ENCODE data around the gene ITGB4. TPM values are rescaled to one million over a fixed set of nuclear protein-coding genes. Genes with fewer than 3 reads are reported as not detected.
A peak's percentile ranks its signal among the peaks of the same experiment; 100 is the strongest.

Gene ITGB4
- total and polyA plus RNA-seq, 2 experiments from 2014 or later: 6.1 to 9.7 TPM

- no peaks in the 10 kb centered on the region for H3K27me3 ChIP-seq (ENCODE audit: insufficient read depth)
- peak within 1 kb of the TSS; percentile 55; the same call in 1 of the 2 replicates for H3K27ac ChIP-seq (ENCODE audit: low read depth)
- 0 out of 2 replicates have a peak, but pooled peaks cover 3% of the 10 kb centered on the region for H4K20me1 ChIP-seq (replicated peaks; ENCODE audit: insufficient read depth)
- TF ChIP-seq ETS1 (IDR thresholded peaks at IDR 0.05): no peak
- TF ChIP-seq EZH2phosphoT487 (IDR thresholded peaks at IDR 0.05; ENCODE audit: unreplicated experiment): no peak
- TF ChIP-seq ZNF462 (CRISPR knock-in tag; IDR thresholded peaks at IDR 0.05): no peak
- TF ChIP-seq NANOG (IDR thresholded peaks at IDR 0.05; ENCODE audit: borderline replicate concordance): no peak
- TF ChIP-seq CREB1 (CRISPR knock-in tag; IDR thresholded peaks at IDR 0.05; ENCODE audit: low read depth): peak; percentile 30; the same call in 1 of the 2 replicates
- TF ChIP-seq REST (IDR thresholded peaks at IDR 0.05; ENCODE audit: unreplicated experiment): no peak
- TF ChIP-seq EZH2 (IDR thresholded peaks at IDR 0.05; ENCODE audit: low read depth, unreplicated experiment): no peak
- no peak for TF ChIP-seq ZNF331 (CRISPR knock-in tag; IDR thresholded peaks at IDR 0.05; ENCODE audit: low read depth)
- no peak for TF ChIP-seq STAT1 (IDR thresholded peaks at IDR 0.05; ENCODE audit: unreplicated experiment)
- TF ChIP-seq CTCF (conservative IDR thresholded peaks at IDR 0.05; ENCODE audit: low read depth in 2 of 2): peak; percentile 60 to 69
- peak; percentile 53; the same call in 1 of the 2 replicates for TF ChIP-seq POLR2AphosphoS5 (IDR thresholded peaks at IDR 0.05; ENCODE audit: low read depth)
- TF ChIP-seq JUNB (IDR thresholded peaks at IDR 0.05; ENCODE audit: unreplicated experiment): no peak
- TF ChIP-seq ZNF114 (CRISPR knock-in tag; IDR thresholded peaks at IDR 0.05): no peak
- ATAC-seq (peak; percentile 82), DNase-seq (ENCODE audit: low spot score) (peak; percentile 79)
- peak within 1 kb of the TSS; percentile 99 for H2AFZ ChIP-seq
- no peaks in the 10 kb centered on the region for H3K9me2 ChIP-seq (ENCODE audit: insufficient read depth)
- no peaks in the 10 kb centered on the region for H3K36me3 ChIP-seq (ENCODE audit: insufficient read depth)
- H3K4me1 Mint-ChIP-seq: peaks cover 5% of the 10 kb centered on the region; the same call in 2 of the 3 replicates
- peaks cover 3% of the 10 kb centered on the region; the same call in 1 of the 2 replicates for H3K4me1 ChIP-seq (ENCODE audit: insufficient read depth)
- peak within 1 kb of the TSS; percentile 76 for H3K4me3 Mint-ChIP-seq
- H3K27ac Mint-ChIP-seq: 0 out of 2 replicates have a peak within 1 kb of the TSS, but pooled peaks have one; percentile 50
- H3K4me2 ChIP-seq: peak within 1 kb of the TSS; percentile 87
- no peaks in the 10 kb centered on the region; the same call in 2 of the 3 replicates for H3K36me3 Mint-ChIP-seq (ENCODE audit: low read depth)
- H3K9me3 Mint-ChIP-seq: no peaks in the 10 kb centered on the region; the same call in 2 of the 3 replicates
- H3K27me3 Mint-ChIP-seq (ENCODE audit: insufficient read depth, low read depth, poor library complexity): peaks cover 16% of the 10 kb centered on the region
- peaks cover 4% of the 10 kb centered on the region for H3F3A ChIP-seq (replicated peaks; ENCODE audit: low read depth)
- H3K79me2 ChIP-seq (replicated peaks; ENCODE audit: insufficient read depth): no peaks in the 10 kb centered on the region
- peak within 1 kb of the TSS; percentile 90 for H3K4me3 ChIP-seq
Measured at GRCh38 chr17:75764711-75765421, 43.6 kb downstream of the ITGB4 start, which contains the start of gene GALK1. Gene GALK1 (minus strand): TSS chr17:75765192. CDS start chr17:75765136, 56 bp downstream.

All from GM23338 (cell line).